Gastrocnemius medialis (tissue), 4 donors: ENCODE data around the gene RCAN1. TPM values are rescaled to one million over a fixed set of nuclear protein-coding genes. Genes with fewer than 3 reads are reported as not detected.

Source experiments
- ATAC-seq, 2 donors: fragments of 150-250 bp; one replicate each; pipeline ENCODE4 v1.9.1; 2016
- DNase-seq, 2 donors: peaks; one replicate each; pipeline ENCODE4 v3.0.0-alpha.2; 2019
- H3K27ac ChIP-seq, 4 donors: fragments of 200-600 bp; sonication (generic); 1 replicate in 1 of 4; 2 replicates in 3 of 4; pipeline ENCODE4 v1.5.1; 2016 to 2018; ENCODE audit warnings: mild to moderate bottlenecking in 2 of 4, moderate library complexity in 1 of 4
- H3K27me3 ChIP-seq, 3 donors: fragments of 200-600 bp; sonication (generic) in 2 of 3; 1 replicate in 1 of 3; 2 replicates in 2 of 3; pipeline versions ENCODE4 v1.5.1 to v1.6.0; 2016 to 2019; ENCODE audit warnings: mild to moderate bottlenecking in 1 of 3, moderate library complexity in 1 of 3
- H3K36me3 ChIP-seq, 2 donors: fragments of 200-600 bp; sonication (generic) in 1 of 2; one replicate each; pipeline ENCODE4 v1.5.1; 2017 to 2018
- H3K4me1 ChIP-seq, 2 donors: fragments of 200-600 bp; sonication (generic) in 1 of 2; one replicate each; pipeline ENCODE4 v1.5.1; 2016 to 2017; ENCODE audit warnings: mild to moderate bottlenecking in 2 of 2
- H3K4me3 ChIP-seq, 4 donors: fragments of 200-600 bp; sonication (generic) in 3 of 4; 1 replicate in 1 of 4; 2 replicates in 3 of 4; pipeline ENCODE4 v1.5.1; 2016 to 2019; ENCODE audit warnings: mild to moderate bottlenecking in 2 of 4
- H3K9me3 ChIP-seq, 3 donors: fragments of 200-600 bp; sonication (generic) in 2 of 3; 1 replicate in 1 of 3; 2 replicates in 2 of 3; pipeline ENCODE4 v1.5.1; 2016 to 2019
- CTCF ChIP-seq, 5 experiments: fragments of 450-650 bp in 3 of 5; fragments of 200-600 bp in 2 of 5; sonication (generic) in 2 of 5; IDR thresholded peaks in 4 of 5; conservative IDR thresholded peaks in 1 of 5; 1 replicate in 4 of 5; 2 replicates in 1 of 5; pipeline ENCODE4 v1.5.1; 2016 to 2019; ENCODE audit warnings: antibody characterized with exemption in 5 of 5, mild to moderate bottlenecking in 3 of 5, moderate library complexity in 3 of 5
- POLR2A ChIP-seq, 2 donors: fragments of 450-650 bp; IDR thresholded peaks; one replicate each; pipeline ENCODE4 v1.6.1; 2017; ENCODE audit warnings: antibody characterized with exemption in 2 of 2, mild to moderate bottlenecking in 2 of 2, moderate library complexity in 2 of 2
- in situ Hi-C, 4 donors: fragments of 200-750 bp; cut with MboI; loops; one replicate each; pipeline versions ENCODE4 v1.15.0 to v1.8.0; 2017; ENCODE audit warnings: low sequenced_read_pairs in 4 of 4
- intact Hi-C: fragments of 100-400 bp; cut with DNase I; formaldehyde crosslinking; loops from one replicate; pipeline ENCODE4 v1.15.1; 2023; ENCODE audit warnings: low total_unique reads
- total RNA-seq, 4 donors: library from RNA; depleted of rRNA; stranded (reverse); fragments of >200 nt; gene quantifications; one replicate each; pipeline versions ENCODE4 v1.1.0 to v1.2.3, GENCODE V29; 2016

The RCAN1 gene
- total RNA-seq, 4 donors from 2014 or later: 21.7 to 37.9 (median 33.2) TPM

- Histone ChIP-seq H3K4me1 (peaks cover 22 to 31% of the 10 kb centered on the region in 2 donors), H3K9me3 (no peaks in the 10 kb centered on the region), H3K27me3 (no peaks in the 10 kb centered on the region), H3K36me3 (no peaks in the 10 kb centered on the region), H3K27ac (no peak overlapping the region), H3K4me3 (no peak overlapping the region)
- intact Hi-C loops (no loop called here), in situ Hi-C loops (no loop called here)
- no peak for ATAC-seq
- TF ChIP-seq CTCF (IDR thresholded peaks at IDR 0.05 in 4 of 5, conservative IDR thresholded peaks at IDR 0.05 in 1 of 5): no peak
- no peak for TF ChIP-seq POLR2A (IDR thresholded peaks at IDR 0.05)
- no peak for DNase-seq
These were observed 25.2 kb downstream of the RCAN1 start for GRCh38 chr21:34589511-34590282.

GRCh38 chr21:34583926-34584563, 30.9 kb downstream of the RCAN1 start:
- in situ Hi-C loops (no loop called here), intact Hi-C loops (no loop called here)
- peaks cover 38 to 47% of the 10 kb centered on the region in 2 donors for H3K4me1 ChIP-seq
- no peaks in the 10 kb centered on the region for H3K9me3 ChIP-seq
- no peaks in the 10 kb centered on the region for H3K27me3 ChIP-seq
- no peak overlapping the region for H3K4me3 ChIP-seq
- H3K27ac ChIP-seq: no peak overlapping the region
- peak in 1 of 2 donors; percentile 52 for ATAC-seq
- no peak for TF ChIP-seq CTCF (IDR thresholded peaks at IDR 0.05 in 4 of 5, conservative IDR thresholded peaks at IDR 0.05 in 1 of 5)
- TF ChIP-seq POLR2A (IDR thresholded peaks at IDR 0.05): no peak
- H3K36me3 ChIP-seq: no peaks in the 10 kb centered on the region
- DNase-seq: no peak

GRCh38 chr21:34582506-34583150, 32.3 kb downstream of the RCAN1 start:
- Histone ChIP-seq H3K9me3 (no peaks in the 10 kb centered on the region), H3K4me1 (peaks cover 38 to 47% of the 10 kb centered on the region in 2 donors), H3K27ac (no peak overlapping the region), H3K4me3 (no peak overlapping the region), H3K36me3 (no peaks in the 10 kb centered on the region), H3K27me3 (no peaks in the 10 kb centered on the region)
- intact Hi-C loops: no loop called here
- ATAC-seq (peak; percentile 47 to 78), DNase-seq (no peak)
- no peak for TF ChIP-seq POLR2A (IDR thresholded peaks at IDR 0.05)
- TF ChIP-seq CTCF (IDR thresholded peaks at IDR 0.05 in 4 of 5, conservative IDR thresholded peaks at IDR 0.05 in 1 of 5): peak in 1 of 5 experiments; percentile 43
- in situ Hi-C loops: no loop called here

- peak in 1 of 2 donors; percentile 36 for DNase-seq
- H3K27me3 ChIP-seq: no peaks in the 10 kb centered on the region
- H3K27ac ChIP-seq: peak overlapping the region in 3 of 4 donors; percentile 7 to 60 (median 7)
- H3K36me3 ChIP-seq: no peaks in the 10 kb centered on the region
- TF ChIP-seq POLR2A (IDR thresholded peaks at IDR 0.05) (no peak), CTCF (IDR thresholded peaks at IDR 0.05 in 4 of 5, conservative IDR thresholded peaks at IDR 0.05 in 1 of 5) (no peak)
- intact Hi-C loops (no loop called here), in situ Hi-C loops (no loop called here)
- H3K4me1 ChIP-seq: peaks cover 54 to 55% of the 10 kb centered on the region in 2 donors
- H3K9me3 ChIP-seq: no peaks in the 10 kb centered on the region
- no peak overlapping the region for H3K4me3 ChIP-seq
- peak in 1 of 2 donors; percentile 63 for ATAC-seq
These were observed 34.7 kb downstream of the RCAN1 start for GRCh38 chr21:34580181-34580700.
